GM19452 (cell line): ENCODE measurements around the gene SLC48A1.

Experiments used
- ATAC-seq: cut with Tn5 transposase; IDR thresholded peaks from one replicate; pipeline ENCODE4 v1.9.1; 2021; ENCODE audit not compliant: unreplicated experiment

SLC48A1 gene

DNA sequence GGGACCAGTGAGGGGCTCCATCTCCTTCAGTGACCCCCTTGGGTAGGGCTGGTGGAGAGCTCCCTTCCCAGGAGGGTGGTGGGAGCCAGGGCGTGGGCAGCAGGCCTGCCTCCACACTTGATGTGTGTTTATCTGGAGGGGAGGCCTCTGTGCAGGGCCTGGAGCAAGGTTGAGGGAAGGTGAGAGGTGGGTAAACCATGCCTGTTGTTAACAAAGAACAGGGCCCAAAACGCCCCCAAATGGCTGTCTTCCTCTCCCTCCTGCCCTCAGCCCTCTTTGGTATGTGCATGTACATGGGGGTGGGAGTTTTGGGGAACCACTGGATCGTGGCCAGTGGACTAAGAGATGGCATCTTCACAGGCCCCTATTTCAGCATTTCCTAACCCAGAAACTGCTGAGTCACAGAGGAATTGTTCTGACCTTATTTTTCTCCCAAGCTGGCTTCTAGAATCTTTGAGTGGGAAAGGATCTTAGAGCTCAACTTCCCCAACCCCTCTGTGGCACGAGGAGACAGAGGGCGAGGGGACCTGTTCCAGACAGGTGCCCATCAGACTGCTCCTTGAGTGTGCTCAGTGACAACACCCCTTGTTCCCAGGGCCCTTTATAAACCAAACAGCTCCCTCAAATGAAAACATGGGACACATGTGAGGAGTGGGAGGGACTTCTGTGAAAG lies 3.6 kb downstream of the SLC48A1 start:
- no peak for ATAC-seq

DNA sequence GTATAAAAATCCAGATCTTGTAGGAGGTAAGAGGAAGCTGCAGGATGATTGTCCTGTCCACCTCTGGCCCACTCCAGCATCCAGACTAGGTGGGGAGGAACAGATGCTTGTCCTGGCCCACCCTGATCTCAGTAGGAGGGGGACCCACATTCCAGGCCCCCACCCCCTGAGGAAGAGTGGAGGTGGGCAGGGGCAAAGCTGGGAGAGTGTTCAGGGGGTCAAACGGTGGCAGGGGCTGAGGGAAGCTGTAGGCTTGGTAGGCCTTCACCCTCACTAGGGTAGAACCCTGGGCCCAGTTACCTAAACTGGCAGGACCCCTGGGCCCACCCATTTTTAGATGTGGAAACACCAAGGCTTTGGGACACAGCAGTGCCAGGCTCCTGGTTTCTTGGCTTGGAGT lies 4.1 kb downstream of the SLC48A1 start:
- ATAC-seq, result no peak

DNA sequence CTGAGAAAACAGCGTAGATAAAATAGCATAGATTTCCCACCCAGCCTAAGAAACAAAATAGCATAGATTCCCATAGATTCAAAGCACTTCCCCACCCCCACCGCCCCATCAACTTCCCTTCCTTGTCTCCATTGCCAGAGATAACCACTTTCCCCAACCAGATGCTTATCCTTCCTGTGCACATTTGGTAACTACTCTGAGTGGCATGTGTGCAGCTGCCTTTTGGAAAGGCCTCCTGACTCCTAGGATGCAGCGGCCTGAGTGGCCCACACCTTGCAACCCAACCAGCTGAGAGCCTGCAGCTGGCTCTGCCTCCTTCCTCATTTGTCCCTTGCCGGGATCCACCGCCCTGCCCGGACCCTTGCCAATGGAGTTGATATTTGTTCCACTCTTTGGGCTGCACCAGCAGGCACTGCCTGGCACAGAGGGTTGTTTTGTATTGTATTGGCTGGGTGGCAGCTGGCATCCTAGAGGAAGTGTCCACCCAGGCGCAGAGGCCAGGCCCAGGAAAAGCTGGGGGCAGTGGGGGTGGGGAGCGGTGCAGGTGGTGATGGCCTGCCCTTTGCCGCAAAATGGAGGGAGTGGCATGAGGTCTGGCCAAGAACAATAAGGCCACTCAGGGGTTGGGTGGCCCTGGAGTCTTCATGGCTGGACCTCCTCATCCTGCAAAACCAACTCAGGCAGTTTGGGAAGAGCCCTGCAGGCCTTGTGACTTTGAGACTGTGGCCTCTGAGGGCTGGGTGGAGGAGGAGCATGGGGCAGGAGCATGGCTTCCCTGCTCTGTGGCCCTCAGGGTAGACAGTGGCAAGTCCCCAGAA lies 4.9 kb downstream of the SLC48A1 start:
- ATAC-seq, result no peak

DNA sequence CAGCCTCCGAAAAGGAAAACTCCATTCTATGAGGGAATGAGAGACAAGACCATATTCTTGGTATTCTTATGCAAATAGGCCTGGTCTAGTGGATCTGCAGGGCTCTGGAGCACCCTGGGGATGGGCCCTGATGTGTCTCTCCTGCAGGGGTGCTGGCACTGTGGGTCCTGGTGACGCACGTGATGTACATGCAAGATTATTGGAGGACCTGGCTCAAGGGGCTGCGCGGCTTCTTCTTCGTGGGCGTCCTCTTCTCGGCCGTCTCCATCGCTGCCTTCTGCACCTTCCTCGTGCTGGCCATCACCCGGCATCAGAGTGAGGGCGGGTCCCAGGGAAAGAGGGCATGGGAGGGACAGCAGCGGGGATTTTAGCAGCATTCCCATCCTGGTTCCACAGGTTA lies 5.8 kb downstream of the SLC48A1 start:
- no peak for ATAC-seq

DNA sequence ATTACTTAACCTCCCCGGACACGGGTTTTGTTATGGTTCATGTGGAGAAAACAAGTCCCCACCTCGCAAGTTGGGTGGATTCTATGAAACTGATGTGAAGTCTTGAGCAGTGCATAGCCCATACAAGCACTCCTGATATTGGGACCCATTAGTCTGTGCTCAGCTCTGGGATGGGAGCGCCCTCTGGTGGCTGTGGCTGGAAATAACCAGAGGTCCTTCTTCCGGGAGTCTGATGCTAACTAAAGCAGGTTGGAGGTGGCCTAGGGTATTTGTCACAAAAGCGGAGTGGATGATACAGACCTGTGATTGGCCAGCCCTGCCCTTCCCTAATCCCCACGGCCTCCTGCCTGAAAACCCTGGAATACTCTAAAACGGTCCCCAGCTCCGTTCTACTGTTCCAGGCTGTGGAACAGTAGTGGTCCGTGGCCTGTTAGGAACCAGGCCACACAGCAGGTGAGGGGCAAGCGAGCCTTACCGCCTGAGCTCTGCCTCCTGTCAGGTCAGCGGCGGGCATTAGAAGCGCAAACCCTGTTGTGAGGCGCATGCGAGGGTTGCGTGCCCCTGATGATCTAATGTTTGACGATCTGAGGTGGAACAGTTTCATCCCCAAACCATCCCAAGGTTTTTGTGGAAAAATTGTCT lies 6.4 kb downstream of the SLC48A1 start:
- peak; percentile 93 for ATAC-seq

DNA sequence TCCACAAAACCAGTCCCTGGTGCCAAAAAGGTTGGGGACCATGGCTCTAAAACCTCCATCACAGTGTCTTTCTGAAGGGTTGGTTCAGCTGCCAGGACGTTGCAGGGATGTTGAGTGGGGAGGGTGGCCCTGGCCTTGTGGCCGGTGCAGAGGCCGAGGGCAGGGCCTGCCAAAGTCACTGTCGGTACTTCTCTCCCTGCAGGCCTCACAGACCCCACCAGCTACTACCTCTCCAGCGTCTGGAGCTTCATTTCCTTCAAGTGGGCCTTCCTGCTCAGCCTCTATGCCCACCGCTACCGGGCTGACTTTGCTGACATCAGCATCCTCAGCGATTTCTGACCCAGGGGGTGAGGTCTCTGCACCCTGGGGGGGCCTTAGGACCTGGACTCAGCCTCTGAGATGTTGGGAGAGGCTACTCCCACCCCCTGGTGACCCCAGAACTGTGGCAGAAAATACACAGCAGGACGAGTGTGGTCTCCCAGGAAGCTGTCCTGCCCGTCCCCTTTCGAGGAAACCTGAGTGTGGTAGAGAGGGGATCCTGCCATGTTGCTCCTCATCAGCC lies 7.0 kb downstream of the SLC48A1 start:
- no peak for ATAC-seq

DNA sequence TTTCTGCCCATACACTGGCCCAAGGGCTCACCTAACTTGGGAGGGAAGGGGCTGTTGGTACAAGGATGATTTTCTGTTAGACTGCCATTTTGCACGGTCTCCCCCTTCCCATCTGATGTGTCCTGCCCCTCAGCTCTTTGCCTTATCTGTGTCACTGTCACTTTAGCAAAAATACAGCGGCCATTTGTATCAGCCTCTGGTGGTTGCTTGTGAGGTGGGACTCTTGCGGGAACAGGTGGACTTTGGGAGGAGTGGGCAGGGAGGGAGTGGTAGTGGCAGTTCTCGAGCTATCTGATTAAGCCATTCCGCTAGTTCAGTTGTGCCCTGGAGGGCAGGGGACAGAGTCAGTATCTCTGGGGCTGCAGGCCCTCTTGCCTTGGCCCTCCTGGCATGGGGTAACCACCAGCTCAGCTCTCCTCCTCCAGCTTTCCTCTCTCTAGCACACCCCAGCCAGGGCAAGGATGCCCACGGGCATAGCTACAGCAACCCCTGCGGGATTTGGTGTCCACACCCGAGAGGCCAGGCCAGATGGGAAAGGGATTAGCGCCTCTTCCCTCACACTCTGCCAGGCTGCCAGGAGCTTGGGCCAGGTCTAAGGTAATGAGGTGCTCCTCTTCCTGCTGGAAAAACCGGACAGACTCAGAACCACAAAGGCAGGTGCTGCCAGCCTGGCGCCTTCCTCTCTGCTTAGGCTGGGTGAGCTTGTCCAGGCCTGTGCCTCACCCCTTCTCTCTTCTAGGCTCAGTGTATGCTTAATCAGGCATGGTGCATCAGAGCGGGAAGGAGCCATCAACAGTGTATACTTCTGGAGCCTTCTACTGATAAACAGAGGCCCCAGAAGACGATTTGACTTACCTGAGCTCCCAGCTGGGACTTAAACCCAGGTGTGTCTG lies 8.7 kb downstream of the SLC48A1 start:
- no peak for ATAC-seq

DNA sequence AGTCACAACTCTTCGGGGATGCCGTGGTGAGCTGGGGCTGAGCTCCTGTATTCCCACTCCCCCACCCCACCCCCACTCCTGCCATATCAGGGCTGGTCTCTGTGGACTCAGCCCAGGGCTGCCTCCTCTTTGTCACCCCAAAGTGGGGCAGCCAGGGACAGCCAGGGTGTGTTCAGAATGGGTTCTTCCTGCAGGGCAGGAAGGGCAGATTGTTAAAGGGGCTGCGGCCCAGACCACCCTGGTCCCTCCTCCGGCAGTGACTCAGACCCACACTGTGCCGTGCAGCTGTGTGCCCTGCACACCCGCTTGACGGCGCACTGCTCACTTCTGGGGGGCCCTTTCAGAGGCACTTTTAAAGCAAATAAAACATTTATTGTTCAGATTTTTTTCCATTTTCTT lies 9.3 kb downstream of the SLC48A1 start:
- ATAC-seq, result no peak

DNA sequence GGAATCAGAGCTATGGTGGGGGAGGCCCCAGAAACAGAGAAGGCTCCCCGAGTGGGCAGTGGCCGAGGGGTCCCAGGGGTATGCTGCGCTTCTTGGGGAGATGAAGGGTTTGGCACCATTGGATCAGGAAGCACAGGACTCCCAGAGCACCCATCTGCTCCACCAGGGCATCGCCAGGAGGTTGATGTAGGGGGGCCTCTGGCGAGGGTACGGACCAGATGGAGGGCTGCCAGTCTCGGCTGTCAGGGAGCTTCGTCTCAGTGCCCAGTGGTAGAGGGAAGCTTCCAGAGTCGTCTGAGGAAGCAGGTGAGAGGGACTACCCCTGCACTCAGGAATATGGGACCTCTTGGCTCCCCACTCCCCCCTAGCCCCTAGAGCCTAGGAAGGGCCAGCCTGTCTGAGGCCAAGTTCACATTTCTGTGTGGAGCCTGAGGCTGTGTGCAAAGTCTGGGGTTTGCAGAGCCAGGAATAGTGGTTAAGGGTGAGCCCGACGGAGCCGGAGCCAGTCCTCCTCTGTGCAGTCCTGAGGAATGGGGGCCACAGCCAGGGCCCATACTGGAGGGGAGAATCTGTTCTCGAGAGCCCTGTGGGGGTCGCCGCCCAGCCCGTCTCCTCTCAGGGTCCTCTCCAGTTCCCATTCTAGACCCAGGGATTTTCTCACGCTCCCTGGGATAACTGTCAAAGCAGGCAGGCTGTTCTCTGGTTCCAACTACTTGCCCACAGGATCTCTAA lies 10.2 kb downstream of the SLC48A1 start:
- no peak for ATAC-seq

DNA sequence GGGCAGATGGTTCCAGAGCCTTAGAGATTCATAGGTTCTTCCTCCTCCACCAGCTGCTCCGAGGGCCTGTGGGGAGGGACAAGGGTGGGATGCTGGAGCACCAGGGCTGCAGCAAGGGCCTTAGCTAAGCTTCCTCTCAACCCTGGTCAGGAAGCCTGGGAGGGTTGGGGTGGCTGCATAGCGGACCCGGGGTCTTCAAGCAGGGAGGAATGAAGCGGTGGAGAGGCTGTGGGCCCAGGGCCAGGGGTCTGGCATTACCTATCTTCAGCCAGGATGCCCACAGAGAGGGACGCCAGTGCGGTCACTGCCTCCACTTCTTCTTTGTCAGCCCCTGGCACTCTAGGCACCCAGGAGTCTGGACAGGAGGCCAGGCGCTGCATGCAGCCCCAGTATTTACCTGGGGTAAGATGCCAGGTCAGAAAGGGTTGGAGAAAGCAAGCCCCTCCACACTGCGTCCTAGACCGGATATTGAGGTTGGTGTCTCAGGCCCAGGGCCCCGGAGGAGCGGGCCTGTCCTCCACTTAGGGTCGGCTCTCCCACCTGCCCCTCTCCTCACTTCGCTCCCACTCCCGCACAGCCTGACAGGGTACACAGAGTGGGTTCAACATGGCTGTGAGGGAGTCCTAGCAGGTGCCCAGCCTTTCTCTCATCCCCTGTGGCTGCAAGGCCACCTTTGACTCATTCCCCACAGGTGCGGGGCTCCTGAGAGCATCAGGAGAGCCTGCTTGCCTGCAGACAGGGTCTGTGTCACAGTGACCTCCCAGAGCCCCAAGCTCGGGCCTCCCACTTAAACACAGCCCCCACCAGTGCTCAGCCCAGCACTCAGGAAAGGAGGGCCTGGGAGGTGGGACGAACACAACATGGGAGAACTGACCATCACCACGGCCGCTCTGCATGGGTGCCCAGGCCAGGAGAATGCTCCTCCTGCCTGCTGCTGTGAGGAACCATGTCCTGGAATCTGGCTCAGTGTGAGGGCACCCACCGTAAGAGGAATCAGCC lies 11.1 kb downstream of the SLC48A1 start:
- no peak for ATAC-seq

DNA sequence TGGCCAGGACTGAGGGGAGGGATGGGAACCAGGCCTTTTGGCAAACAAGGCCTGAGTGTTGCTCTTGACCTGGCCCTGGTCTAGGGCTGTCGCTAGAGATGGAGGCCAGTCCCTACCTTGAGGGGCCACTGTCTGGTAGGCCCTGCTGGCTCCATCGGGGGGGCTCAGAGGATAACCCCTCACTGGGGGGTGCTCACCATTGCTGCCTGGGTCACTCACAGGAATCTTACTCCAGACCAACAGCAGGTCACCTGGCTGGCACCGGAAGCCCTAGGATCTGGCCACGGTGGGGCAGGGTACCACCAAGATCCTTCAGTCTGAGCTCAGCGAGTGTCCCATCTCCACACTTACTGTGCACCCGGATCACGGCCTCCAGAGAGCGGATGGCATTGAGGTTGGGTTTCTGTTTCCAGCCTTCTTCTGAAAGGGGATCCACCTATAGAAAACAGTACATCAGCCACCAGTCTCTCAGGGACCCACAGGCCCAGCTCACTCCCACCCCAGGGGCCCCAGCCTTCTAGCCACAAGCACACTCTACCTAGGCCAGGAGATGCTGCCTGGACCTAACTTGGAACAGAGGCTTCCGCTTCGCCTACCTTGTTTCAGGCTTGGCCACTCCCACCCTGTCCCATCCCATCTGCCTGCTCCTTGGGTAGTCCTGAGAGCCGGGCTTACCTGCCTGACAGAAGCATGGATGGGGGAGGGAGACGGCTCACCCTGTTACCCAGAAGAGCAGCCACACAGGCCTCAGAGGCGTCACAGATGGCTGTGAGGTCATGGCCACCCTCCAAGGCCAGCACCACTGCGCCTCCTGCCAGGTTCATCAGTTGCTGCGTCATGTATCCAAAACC lies 12.2 kb downstream of the SLC48A1 start:
- ATAC-seq, result no peak

DNA sequence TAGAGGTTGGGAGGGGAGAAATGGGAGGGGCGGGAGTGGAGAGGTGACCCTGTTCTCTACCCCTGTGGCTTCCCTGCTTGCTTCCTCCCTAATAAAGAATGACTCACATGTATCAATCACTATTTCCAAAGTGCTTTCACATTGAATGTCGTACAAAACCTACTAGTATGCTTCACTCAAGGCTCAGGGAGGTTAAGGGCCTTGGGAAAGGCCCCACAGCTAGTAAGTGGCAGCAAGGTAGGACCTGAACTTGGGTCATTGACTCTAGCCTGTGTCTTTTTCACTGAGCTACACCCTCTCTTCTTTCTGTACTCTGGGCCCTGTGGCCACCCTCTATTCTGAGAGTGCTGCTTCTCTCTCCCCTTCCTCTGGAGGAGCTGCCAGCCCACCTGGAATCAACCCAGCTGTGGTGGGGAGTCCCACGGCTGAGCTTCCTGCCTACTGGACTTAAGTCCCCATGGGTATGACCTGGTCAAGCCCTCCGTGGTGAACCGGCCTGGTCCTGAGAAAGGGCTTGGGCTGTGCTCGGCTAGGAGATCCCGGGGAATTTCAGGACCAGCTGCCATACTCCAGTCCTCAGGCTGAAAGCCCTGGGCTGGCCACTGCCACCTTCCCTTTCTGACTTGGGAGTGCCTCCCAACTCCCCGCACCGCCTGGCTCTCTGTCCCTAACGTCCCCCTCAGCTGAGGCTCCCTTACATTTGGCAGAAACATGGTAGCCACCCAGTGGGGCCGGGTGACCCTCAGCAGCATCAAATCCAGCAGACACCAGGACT lies 13.0 kb downstream of the SLC48A1 start:
- no peak for ATAC-seq

DNA sequence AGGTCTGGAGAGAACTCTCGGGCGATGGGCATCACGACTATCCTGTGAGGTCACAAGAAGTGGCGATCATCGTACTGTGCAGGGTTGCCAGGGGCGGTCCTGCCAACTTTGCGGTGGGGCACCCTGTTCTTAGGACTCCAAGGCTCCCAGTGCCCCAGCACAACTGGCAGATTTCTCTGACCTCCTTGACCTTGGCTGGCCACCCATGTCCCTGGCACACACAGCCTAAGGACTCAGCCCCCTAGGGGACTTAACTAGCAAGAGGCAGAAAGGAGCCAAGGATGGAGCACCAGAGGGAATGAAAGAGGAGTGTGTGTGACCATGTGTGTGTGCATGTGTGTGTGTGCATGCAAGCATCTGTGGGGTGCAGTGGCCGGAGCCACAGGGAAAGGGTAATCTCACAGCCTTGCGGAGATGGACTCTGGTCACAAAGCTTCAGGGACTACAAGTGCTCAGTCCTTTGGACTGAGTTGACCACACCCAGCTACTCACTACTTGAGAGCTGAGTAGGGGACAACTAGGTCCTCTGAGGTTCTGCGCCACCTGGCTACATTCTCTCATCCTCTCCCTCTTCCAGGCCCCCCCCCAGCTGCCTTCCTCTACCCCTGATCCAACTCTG lies 13.7 kb downstream of the SLC48A1 start:
- ATAC-seq, result no peak

DNA sequence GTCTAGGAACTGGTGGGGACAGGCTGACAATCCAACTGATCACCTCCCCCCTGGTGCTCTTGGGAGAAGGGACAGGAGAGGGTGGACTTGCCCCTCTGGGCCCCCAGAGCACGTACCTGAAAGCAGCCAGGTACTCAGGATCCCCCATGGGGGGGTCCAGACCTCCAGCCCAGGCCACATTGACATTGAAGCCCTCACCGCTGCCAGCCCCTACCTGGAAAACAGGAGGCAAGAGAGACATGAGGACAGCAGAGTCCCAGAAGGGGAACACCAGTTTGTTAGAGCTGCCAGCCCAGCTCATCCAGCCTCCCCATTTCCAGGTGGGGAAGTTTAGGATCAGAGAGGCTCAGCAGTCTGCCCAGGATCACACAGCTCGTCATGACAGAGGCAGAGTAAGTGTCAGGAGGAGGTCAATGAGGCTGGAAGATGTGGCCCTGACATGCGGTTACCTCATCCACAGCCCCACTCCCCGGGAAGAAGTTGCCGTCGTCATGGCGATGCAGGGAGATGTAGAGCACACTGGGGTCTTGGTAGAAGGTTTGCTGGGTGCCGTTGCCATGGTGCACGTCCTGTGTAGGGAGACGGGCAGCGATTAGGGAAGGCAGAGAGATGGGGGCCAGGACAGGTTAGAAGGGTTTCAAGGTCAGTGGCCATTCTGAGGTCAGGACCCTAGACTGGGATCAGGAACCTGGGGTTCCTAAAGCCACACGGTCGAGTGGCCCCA lies 14.7 kb downstream of the SLC48A1 start:
- no peak for ATAC-seq

DNA sequence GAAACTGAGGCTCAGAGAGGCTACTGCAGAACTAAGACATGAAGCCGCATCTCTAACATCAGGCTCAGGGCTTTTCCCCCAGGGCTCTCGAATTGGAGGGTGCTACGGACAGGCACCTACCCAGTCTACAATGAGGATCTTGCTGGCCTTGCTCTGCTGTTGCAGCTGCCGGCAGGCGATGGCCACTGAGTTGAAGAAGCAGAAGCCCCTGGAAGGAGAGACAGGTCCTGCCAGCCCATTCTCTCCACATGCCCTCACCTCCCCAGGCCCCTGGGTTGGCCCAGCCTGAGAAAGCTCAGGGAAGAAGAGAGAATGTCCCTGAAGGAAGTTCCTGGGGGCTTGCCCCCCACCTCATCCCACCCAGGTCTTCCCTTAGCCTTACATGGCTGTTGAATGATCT lies 16.1 kb downstream of the SLC48A1 start:
- no peak for ATAC-seq
